PFSK-1 (cell line): Measurements from ENCODE around the gene C3orf49.

Experiments used
- FOXP2 ChIP-seq: optimal IDR thresholded peaks from 2 replicates; pipeline ENCODE3; 2011; ENCODE audit warnings: borderline replicate concordance, control low read depth, inconsistent platforms; ENCODE audit not compliant: insufficient read depth; ENCODE audit errors: extremely low read length, extremely low read depth
- POLR2AphosphoS5 ChIP-seq: IDR thresholded peaks from 2 replicates; pipeline ENCODE4 v1.6.1; 2012; ENCODE audit warnings: low read depth, mild to moderate bottlenecking, control low read depth, low read length, moderate library complexity
- SIN3A ChIP-seq: IDR thresholded peaks from 2 replicates; pipeline ENCODE4 v1.6.1; 2012; ENCODE audit warnings: mild to moderate bottlenecking, low read length, moderate library complexity, borderline replicate concordance; ENCODE audit not compliant: insufficient read depth
- TF ChIP-seq, protein P1 (sequence below), 2 experiments: IDR thresholded peaks; 2 replicates each; pipeline versions ENCODE4 v1.6.1 to v1.8.0; 2011 to 2012; ENCODE audit warnings: low read depth in 2 of 2, low read length in 2 of 2, control low read depth in 1 of 2, inconsistent platforms in 1 of 2, mild to moderate bottlenecking in 1 of 2, moderate library complexity in 1 of 2; ENCODE audit not compliant: insufficient read depth in 1 of 2

DNA sequence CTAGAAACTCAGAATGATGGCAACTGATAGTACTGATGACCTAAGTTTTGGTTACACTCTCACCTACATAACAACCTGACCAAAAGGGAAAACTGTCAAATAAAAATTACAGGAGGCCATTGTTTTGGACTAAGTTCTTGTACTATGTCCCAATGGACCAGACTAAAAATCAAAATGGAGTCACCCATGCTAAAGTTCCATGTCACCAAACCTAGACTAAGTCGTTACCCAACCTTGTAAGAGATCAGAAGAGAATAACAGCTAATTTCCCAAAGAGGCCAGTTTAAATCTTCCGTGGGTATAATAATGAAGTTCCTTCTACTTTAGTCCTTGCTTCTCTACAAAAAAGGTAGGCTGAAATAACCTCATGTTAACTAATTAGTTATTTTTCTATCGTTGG, 32.2 kb downstream of the C3orf49 start:
- TF ChIP-seq, protein P1, sequence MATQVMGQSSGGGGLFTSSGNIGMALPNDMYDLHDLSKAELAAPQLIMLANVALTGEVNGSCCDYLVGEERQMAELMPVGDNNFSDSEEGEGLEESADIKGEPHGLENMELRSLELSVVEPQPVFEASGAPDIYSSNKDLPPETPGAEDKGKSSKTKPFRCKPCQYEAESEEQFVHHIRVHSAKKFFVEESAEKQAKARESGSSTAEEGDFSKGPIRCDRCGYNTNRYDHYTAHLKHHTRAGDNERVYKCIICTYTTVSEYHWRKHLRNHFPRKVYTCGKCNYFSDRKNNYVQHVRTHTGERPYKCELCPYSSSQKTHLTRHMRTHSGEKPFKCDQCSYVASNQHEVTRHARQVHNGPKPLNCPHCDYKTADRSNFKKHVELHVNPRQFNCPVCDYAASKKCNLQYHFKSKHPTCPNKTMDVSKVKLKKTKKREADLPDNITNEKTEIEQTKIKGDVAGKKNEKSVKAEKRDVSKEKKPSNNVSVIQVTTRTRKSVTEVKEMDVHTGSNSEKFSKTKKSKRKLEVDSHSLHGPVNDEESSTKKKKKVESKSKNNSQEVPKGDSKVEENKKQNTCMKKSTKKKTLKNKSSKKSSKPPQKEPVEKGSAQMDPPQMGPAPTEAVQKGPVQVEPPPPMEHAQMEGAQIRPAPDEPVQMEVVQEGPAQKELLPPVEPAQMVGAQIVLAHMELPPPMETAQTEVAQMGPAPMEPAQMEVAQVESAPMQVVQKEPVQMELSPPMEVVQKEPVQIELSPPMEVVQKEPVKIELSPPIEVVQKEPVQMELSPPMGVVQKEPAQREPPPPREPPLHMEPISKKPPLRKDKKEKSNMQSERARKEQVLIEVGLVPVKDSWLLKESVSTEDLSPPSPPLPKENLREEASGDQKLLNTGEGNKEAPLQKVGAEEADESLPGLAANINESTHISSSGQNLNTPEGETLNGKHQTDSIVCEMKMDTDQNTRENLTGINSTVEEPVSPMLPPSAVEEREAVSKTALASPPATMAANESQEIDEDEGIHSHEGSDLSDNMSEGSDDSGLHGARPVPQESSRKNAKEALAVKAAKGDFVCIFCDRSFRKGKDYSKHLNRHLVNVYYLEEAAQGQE (IDR thresholded peaks at IDR 0.05; ENCODE audit: insufficient read depth in 1 of 2, low read depth in 2 of 2, low read length in 2 of 2), result no peak
- TF ChIP-seq FOXP2, result no peak
- no peak for TF ChIP-seq POLR2AphosphoS5
- no peak for TF ChIP-seq SIN3A
